SK-N-MC (cell line): ENCODE measurements around the gene ESPNL.

Experiments
- FOXP2 ChIP-seq: optimal IDR thresholded peaks from 2 replicates; pipeline ENCODE3; 2011; ENCODE audit warnings: mild to moderate bottlenecking, moderate library complexity; ENCODE audit not compliant: insufficient read depth; ENCODE audit errors: extremely low read length, control extremely low read depth
- POLR2AphosphoS5 ChIP-seq: IDR thresholded peaks from 2 replicates; pipeline ENCODE4 v1.6.1; 2012; ENCODE audit warnings: mild to moderate bottlenecking, low read depth, low read length, borderline replicate concordance

DNA sequence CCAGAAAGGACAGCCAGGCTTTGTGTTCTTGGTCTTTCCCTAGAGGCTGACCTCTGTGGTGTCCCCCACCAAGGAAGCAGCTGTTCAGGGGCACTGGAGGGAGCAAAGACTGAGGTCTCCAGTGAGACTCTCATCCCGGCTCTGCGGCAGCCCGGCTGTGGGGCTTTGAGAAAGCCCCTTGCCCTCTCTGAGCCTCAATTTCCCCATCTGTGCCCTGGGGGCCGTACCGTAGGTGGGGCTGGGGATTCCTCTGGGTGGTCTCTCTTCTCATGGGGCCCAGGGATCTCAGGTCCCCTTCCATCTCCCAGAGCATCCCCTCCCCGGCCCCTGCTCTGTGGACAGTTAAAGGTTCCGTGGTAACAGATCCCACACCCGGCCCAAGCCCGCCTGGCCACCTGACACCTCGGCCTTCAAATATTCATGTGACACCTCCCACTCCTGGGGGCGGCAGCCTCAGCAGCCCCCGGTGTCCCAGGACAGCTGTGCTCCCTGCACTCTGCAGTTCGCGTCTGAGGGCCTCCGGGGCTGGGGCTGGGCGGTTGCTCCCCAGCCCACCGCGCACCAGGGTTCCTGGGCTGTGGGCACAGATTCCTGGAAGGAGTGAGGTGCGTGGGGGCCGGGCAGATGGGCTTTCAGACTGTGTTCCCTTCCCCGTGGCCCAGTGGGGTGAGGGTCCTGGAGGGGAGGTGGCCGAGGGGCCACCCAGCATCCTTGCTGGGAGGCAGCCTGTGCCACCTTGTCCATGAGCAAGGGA is 23.3 kb downstream of the ESPNL start:
- TF ChIP-seq POLR2AphosphoS5 = no peak
- TF ChIP-seq FOXP2 = no peak
